COLO668 (cell line): ENCODE measurements around the gene TRIM38.
"Not testable (repeated sequence)": the region's sequence is repeated elsewhere in the genome, so short reads cannot be mapped to it uniquely, and the experiment has no call there.

Experiments used
- DNase-seq: peaks from one replicate; lab custom pipeline; 2025; ENCODE audit not compliant: unreplicated experiment; lab: John Stamatoyannopoulos, UW

The TRIM38 gene

DNA sequence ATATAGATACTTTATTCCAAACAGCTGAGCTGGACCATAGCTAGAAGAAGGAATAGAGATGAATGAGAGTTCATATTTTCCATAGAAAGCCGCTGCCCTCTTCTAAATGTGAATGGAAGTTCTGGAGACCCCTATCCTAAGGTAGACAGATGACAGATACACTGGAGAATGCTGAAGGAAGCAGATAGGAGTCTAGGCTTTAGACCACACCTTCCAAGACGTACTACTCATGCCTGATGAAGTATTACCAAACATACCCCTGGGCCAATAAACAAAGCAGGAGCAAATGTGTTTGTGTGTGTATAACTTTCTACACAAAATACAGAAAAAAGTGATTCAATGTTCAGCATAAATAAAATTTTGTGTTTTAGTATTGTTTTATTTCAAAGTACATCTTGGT, 23.0 kb upstream of the TRIM38 start:
- DNase-seq = no peak

DNA sequence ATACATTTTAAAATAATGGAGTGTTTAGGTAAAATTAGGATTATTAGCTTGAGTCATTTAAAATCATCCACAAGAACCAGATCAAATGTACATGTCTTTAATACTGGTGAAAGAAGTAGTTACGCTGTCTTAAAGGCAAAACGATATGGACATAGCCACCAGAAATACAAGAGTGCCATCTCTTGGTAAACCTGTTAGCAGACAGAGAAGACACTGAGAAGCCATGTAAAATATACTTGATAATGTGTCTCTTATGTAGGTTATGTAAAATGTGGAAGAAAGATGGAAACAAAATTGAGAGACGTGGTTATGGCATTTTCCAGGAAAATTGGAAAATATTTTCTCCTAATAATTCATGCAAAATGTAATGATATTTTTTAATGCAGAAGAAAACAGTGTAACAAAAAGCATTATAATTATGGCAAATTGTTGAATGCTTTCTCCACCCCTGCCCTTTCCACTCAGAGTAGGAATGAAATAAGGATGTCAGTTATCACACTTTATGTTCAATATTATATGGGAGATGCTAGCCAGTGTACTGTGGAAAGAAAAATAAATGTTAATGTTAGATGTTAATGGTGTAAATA, 19.9 kb upstream of the TRIM38 start:
- DNase-seq = peak; percentile 2

DNA sequence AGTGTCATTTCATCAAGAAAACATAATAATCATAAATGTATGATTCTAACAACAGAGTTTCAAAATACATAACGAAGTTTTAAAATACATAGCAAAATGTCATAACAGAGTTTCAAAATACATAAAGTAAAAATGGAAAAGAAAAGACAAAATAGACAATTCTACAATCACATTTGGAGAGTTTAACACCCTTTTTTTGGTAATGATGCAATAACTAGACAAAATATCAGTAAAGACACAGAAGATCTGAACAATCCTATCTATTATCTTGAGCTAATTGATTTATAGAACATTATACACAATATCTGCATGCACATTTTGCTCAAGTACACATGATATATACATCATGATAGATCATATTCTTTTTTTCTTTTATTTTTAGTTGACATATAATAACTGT, 18.7 kb upstream of the TRIM38 start:
- DNase-seq = no peak

DNA sequence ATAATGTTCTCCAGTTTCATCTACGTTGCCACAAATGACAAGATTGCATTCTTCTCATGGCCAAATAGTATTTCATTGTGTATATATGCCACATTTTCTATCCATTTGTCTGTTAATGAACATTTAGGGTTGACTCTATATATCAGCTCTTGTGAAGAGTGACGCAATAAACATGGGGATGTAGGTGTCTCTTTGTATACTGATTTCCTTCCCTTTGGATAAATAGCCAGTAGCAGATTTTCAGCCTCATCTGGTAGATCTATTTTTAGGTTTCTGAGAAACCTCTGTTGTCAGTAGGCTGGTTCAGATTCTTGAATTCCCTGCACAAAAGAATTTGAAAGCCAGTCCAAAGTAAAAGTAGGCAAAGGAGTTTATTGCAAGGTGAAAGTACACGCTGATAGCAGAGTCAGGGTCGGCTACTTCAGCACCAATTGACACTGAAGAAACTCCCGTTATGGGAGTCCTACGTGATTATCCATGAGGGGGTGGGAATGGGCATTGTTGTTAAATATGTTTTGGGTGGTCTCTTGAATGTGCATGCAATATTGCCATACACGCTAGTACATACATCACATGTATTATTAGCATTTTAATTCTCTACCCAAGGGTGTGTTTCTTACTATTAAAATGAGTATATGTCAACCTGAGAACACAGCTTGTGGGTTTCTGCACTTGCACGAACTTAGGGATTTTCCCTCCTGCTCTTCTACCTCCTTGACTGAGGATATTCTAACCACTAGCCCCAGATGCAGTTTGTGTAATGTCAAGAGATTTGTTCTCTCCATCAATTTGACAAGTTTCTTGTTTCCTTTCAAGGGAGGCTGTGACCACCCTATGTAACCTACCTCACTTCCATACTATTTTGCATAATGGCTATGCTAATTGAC, 17.7 kb upstream of the TRIM38 start:
- DNase-seq = no peak

DNA sequence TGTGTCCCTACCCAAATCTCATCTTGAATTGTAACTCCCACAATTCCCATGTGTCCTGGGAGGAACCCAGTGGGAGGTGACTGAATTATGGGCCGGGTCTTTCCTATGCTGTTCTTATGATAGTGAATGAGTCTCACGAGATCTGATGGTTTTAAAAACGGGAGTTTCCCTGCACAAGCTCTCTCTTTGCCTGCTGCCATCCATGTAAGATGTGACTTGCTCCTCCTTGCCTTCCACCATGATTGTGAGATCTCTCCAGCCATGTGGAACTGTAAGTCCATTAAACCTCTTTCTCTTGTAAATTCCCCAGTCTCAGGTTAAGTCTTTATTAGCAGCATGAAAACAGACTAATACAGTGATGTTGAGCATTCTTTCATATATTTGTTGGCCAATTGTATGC, 16.9 kb upstream of the TRIM38 start:
- DNase-seq = not testable (repeated sequence)

DNA sequence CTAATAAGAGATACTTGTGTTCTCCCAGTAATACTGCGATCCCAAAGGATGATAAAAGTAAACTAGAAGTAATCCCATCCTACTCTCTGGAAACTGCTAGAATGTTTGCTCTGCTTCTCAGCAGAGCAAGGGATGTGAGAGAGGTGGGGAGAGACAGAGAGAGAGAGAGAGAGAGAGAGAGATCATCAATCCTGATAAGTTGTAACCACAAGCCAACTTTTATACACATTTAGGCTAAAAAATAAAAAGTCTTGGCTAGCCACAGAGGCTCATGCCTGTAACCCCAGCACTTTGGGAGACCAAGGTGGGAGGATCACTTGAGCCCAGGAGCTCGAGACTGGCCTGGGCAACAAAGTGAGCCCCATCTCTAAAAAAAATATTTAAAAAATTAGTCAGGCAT, 16.0 kb upstream of the TRIM38 start:
- DNase-seq = no peak

DNA sequence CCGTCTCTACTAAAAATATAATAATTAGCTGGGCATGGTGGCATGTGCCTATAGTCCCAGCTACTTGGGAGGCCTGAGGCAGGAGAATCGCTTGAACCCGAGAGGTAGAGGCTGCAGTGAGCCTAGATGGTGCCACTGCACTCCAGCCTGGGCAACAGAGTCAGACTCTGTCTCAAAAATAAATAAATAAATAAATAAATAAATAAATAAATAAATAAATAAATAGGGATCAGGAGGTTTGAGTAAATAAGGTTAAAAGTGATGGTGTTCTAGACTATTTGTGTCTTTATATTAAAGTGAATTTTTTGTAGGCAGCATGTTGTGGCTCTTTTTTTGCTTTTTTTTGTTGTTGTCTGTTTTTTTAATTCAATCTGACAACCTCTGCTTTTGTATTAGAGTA, 15.1 kb upstream of the TRIM38 start:
- DNase-seq = not testable (repeated sequence)

DNA sequence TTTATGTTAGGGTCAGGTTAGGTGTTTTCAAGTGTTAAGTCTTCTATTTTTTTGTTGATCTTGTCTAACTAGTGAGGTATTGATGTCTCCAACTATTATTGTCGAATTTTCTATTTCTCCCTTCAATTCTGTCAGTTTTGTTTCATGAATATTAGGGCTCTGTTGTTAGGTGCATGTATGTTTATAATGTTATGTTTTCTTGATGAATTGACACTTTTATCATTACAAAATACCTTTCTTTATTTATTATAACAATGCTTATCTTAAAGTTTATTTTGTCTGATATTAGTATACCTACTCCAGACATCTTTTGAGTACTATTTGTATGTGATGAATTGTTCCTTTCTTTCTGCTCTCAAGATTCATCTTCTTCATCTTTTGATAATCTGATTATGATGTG, 12.9 kb upstream of the TRIM38 start:
- DNase-seq = no peak

DNA sequence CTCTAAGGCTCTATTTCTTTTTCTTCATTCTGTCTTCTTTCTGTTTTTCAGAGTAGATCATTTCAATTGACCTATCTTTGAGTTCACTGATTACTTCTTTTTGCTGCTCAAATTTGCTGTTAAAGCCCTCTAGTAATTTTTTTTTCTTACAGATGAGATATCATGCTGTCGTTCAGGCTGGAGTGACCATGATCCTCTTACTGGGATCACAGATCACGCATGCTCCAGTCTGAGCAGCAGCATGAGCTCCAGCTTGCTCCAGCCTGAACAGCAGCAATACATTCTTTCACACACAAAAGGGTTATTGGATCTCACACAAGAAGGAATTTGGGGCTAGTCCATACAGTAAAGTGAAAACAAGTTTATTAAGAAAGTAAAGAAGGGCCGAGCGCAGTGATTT, 12.3 kb upstream of the TRIM38 start:
- no peak for DNase-seq

DNA sequence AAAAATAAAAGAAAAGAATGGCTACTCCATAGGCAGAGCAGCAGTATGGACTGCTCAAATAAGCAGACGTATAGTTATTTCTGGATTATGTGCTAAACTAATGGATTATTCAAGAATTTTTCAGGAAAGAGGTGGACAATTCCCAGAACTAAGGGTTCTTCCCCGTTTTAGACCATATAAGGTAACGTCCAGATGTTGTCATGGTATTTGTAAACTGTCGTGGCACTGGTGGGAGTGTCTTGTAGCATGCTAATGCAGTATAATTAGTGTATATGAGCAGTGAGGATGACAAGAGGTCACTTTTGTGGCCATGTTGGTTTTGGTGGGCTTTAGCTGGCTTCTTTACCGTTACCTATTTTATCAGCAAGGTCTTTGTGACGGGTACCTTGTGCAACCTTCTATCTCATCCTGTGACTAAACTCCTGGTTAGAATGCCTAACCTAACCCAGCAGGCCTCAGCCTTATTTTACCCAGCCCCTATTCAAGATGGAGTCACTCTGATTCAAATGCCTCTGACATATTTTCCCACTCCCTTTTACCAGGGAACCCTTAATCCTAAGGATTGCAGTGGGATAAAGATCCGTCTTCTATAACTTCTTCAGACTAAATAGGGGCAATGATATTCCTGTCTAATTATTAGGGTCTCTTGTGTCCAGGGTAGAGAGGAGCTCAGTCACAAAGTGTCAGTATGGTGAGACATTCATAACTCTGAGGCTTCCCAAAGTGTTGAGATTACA, 11.1 kb upstream of the TRIM38 start:
- no peak for DNase-seq

DNA sequence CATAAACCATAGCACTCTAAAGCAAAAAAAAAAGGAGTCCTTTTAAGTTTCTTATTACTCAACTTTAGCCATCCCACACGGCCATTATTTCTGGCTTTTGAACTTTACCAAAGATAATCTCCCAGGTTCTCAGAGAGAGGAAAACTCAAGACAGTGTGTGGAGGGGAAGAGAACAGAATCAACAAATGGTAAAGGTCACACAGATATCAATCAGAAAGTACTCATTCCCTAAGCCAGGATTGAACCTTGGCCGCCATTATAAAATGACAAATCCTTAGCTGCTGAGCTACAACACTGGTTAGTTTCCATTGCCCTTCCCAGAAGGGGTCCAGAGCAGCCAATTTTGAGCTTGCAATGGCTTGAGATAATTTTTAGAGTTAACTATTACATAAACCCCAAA, 10.1 kb upstream of the TRIM38 start:
- no peak for DNase-seq

DNA sequence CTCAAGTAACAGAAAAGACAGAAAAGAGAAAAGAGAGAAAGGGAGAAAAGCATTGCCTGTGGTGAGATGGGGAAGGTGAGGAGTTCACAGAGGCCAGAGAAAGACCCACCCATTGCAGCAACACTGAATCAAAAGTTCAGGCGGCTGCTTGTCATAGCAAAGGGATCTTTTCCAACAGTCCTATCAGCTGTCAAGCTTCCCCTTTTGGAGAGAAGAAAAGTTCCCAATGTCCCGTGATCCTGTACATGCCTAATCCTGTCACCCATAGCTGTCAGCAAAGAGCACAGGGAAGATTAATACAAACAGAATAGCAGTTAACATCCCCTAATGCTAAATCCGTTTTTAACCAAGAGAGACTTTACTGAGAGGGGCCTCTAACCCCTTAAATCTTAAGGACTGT, 8.9 kb upstream of the TRIM38 start:
- no peak for DNase-seq

DNA sequence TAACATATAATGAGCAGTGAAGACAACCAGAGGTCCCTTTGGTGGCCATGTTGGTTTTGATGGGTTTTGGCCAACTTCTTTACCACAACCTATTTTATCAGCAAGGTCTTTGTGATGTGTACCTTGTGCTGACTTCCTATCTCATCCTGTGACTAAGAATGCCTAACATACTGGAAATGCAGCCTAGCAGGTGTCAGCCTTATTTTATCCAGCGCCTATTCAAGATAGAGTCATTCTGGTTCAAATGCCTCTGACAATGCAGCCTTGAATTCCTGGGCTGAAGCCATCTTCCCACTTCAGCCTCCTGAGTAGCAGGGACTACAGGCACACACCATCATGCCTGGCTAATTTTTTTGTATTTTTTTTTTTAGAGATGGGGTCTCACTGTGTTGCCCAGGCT, 7.8 kb upstream of the TRIM38 start:
- DNase-seq = no peak

DNA sequence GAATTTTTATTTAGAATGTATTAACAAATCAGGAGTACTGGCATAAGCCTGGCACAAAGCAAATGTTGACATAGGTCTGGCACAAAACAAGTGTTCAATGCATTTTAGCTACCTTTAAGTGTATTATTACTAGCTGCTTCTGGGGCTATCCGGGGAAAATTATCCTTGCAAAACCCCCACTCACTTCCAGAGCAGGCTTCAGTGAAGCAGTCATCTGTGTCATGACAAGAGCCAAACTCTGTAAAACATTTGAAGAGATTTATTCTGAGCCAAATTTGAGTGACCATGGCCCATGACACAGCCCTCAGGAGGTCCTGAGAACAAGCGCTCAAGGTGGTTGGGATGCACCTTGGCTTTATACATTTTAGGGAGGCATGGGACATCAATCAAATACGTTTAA, 6.4 kb upstream of the TRIM38 start:
- no peak for DNase-seq

DNA sequence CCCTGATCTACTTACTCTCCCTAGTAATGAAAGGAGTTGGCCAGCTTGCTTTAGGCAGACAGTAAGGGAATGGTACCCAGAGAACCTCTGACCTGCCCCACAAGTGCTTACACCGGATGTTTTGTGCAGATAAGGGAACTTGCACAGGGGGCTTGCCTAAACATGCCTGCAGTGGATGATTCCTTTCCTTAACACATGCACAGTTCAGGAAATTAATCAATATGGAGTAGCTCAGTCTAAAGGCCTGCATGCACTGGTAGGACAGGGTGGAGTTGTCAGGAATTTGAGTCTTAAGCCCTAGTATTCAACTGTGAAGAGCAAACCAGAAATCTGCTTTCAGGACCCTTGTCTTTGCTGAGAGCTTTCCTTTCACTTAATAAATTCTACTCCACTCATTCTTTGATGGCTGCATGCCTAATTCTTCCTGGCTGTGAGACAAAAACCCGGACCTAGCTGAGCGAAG, 3.9 kb upstream of the TRIM38 start:
- no peak for DNase-seq

DNA sequence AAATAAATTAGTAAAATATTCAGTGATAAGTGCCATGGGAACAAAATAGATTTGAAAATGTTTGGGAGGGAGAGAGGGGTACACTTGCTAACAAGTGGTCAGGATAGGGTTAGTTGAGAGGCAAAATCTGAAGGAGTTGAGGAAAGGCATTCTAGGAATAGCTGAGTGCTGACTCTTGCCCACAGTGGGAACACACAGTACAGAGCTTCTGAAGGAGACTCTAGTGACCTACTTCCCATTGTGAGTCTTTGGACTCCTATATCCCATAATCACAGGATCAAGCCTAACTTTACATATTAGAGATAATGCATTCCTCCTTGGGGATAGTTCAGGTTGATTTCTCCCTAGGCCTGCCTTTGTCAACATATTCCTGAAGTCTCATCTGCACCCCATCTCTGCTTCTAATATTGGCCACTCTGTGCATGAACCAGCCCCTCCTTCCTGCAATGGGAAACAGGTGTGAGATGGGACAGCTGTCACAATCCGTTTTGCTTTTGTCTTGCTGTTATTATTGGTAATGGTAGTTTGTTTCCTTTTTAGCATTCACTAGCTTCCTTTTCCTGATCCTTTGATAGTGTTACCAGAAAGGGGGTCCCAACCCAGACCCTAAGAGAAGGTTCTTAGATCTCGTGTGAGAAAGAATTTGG, 2.6 kb upstream of the TRIM38 start:
- DNase-seq = no peak

DNA sequence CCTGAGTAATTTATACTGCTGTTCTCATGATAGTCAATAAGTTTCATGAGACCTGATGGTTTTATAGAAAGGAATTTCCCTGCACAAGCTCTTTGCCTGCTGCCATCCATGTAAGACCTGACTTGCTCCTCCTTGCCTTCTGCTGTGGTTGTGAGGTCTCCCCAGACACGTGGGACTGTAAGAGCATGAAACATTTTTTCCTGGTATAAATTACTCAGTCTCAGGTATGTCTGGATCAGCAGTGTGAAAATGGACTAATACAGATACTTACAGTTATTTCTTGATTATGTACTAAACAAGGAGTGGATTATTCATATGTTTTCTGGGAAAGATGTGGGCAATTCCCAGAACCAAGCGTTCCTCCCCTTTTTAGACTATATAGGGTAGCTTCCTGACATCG, 1.9 kb upstream of the TRIM38 start:
- no peak for DNase-seq

DNA sequence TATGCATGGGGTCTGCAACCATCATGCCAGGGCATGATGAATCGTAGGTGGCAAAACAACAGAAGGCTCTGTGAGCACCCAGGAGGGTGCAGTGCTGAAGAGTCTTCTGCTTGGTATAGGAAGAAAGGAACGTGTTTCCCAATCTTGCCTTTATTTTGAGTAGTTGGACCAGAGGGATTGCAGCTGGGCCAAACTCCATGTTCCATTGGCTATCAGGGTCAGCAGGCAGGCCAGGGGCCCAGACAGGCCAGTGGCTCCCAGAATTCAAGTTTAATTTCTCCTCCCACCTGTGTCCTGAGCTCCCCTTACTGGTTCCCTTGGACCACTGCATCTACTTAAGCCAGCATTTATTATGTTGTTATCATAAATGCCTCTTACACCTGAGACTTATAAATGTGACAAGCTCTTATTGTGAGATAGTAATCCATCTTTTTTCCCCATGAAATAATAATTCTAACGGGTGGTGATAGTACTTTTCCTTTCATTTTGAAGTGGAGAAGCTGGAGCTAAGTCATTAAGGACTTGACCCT, 918 bp upstream of the TRIM38 start:
- DNase-seq = no peak

DNA sequence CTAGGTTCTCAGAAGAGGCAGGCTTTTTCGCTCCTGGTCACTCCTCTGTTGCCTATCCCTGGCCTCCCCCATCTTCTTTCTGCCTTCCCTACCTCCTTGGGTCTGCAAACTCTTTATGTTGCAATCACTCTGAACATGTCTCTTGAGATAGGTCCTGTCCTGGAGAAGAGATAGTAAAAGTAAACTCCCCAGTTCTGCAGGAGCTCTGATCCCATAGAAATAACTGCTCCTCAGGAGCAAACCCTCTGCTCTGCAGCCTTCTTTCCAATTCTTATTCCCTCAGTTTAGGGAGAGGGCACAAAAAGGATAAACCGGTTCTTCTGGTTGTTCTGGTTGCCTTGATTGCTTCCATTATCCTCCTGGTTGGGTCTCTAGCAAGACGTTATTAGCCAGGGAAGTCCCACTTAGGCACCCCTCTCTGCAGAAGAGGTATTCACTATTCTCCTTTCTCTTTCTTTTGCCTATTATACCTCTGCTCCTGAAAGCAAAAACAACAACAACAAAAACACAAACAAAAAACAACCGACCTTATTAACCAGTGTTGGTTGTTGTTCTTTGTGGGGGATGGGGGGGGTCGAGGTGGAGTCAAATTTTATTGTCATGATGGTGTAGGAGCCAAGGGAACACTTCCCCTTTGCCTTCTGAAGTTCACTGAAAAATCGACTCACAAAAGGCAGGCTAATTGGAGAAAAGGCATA, 973 bp downstream of the TRIM38 start:
- peak; percentile 22 for DNase-seq

DNA sequence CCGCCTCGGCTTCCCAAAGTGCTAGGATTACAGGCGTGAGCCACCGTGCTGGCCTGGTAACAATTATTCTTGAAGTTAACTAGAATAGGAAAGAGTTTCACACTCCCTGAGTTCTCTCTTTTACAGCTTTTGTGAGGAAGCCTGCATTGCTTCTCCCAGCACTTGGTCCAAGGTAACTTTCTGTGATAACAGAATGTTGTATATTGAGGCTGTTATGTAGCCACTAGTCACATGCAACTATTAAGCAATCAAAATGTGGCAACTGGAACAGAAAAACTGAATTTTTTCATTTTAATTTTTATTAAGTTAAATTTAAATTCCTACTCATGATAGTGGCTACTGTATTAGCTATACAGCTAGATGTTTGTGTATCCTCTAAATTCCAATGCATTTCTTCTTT, 2.5 kb downstream of the TRIM38 start:
- DNase-seq = no peak

DNA sequence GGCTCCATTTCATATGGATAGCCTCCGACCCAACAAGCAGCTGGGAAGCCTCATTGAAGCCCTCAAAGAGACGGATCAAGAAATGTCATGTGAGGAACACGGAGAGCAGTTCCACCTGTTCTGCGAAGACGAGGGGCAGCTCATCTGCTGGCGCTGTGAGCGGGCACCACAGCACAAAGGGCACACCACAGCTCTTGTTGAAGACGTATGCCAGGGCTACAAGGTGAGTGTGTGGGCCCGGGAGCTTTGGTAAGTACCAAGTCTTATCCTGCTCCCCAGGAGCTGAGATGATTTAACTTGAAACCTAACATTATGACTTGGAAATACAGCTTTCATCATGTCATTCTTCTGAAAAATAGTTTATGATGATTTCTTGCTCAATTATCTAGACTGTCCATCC, 4.1 kb downstream of the TRIM38 start:
- no peak for DNase-seq
